Astrocyte of the spinal cord (primary cell): ENCODE measurements around the gene RUFY1.

Experiments used
- DNase-seq: peaks from one replicate; pipeline ENCODE4 v3.0.0; 2011; ENCODE audit warnings: low read depth, low spot score
- H3K4me3 ChIP-seq: 2 replicates; pipeline ENCODE4 v1.5.1; 2011; ENCODE audit warnings: low read depth, mild to moderate bottlenecking, low read length, moderate library complexity
- CTCF ChIP-seq: IDR thresholded peaks from 2 replicates; pipeline ENCODE4 v1.5.1; 2012; ENCODE audit warnings: low read depth, mild to moderate bottlenecking, low read length, inconsistent platforms
- in situ Hi-C: cut with HindIII; loops from 2 replicates; pipeline ENCODE4 v1.10.0; 2017; ENCODE audit warnings: low sequenced_read_pairs

The RUFY1 gene

GRCh38 chr5:179609834-179610108 lies 59.4 kb downstream of the RUFY1 start:
- no peak overlapping the region for H3K4me3 ChIP-seq
- in situ Hi-C loops = no loop called here
- no peak for DNase-seq
- TF ChIP-seq CTCF = no peak

- no peak for TF ChIP-seq CTCF
- no peak overlapping the region for H3K4me3 ChIP-seq
- DNase-seq = no peak
- in situ Hi-C loops = no loop called here
Measured at GRCh38 chr5:179610109-179610902, 60.0 kb downstream of the RUFY1 start.

- no peak for DNase-seq
- TF ChIP-seq CTCF = no peak
- no peak overlapping the region for H3K4me3 ChIP-seq
- in situ Hi-C loops = no loop called here
Measured at GRCh38 chr5:179610903-179611265, 60.5 kb downstream of the RUFY1 start.

- in situ Hi-C loops = no loop called here
- no peak overlapping the region for H3K4me3 ChIP-seq
- DNase-seq = no peak
- TF ChIP-seq CTCF = no peak
Measured at GRCh38 chr5:179612577-179613459, 62.5 kb downstream of the RUFY1 start.

- in situ Hi-C loops = no loop called here
- no peak for DNase-seq
Measured at GRCh38 chr5:179613460-179614071, 63.2 kb downstream of the RUFY1 start.

More at GRCh38 chr5:179613460-179614071, 63.2 kb downstream of the RUFY1 start:
- TF ChIP-seq CTCF = no peak
- H3K4me3 ChIP-seq = no peak overlapping the region
